Vagina (tissue), 2 donors: ENCODE results near the gene TMA7.

Experiments
- POLR2AphosphoS5 ChIP-seq, 2 donors: sonication (generic); formaldehyde crosslinking; IDR thresholded peaks; one replicate each; pipeline ENCODE4 v1.9.0; 2017; ENCODE audit warnings: antibody characterized with exemption in 2 of 2, mild to moderate bottlenecking in 2 of 2, low read depth in 1 of 2; ENCODE audit not compliant: insufficient read depth in 1 of 2
- TF ChIP-seq, protein P1 (sequence below), 3 experiments: fragments of 450-650 bp in 2 of 3; fragments of 200-600 bp in 1 of 3; sonication (generic) in 1 of 3; IDR thresholded peaks; one replicate each; pipeline ENCODE4 v1.5.1; 2017 to 2019; ENCODE audit warnings: antibody characterized with exemption in 3 of 3, mild to moderate bottlenecking in 2 of 3, moderate library complexity in 2 of 3

DNA sequence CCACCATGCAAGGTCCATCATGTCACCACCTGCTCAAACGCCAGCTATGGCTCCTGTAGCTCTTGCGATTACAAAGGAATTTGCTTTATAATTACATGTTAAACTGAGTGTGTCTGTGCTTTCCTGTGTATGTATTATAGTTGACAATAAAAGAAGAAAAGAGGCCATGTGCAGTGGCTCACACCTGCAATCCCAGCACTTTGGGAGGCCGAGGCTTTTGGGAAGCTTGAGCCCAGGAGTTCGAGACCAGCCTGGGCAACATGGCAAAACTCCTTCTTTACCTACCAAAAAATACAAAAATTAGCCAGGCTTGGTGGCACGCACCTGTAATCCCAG, 33.5 kb downstream of the TMA7 start:
- TF ChIP-seq POLR2AphosphoS5 (IDR thresholded peaks at IDR 0.05; ENCODE audit: insufficient read depth in 1 of 2, low read depth in 1 of 2): no peak
- TF ChIP-seq, protein P1, sequence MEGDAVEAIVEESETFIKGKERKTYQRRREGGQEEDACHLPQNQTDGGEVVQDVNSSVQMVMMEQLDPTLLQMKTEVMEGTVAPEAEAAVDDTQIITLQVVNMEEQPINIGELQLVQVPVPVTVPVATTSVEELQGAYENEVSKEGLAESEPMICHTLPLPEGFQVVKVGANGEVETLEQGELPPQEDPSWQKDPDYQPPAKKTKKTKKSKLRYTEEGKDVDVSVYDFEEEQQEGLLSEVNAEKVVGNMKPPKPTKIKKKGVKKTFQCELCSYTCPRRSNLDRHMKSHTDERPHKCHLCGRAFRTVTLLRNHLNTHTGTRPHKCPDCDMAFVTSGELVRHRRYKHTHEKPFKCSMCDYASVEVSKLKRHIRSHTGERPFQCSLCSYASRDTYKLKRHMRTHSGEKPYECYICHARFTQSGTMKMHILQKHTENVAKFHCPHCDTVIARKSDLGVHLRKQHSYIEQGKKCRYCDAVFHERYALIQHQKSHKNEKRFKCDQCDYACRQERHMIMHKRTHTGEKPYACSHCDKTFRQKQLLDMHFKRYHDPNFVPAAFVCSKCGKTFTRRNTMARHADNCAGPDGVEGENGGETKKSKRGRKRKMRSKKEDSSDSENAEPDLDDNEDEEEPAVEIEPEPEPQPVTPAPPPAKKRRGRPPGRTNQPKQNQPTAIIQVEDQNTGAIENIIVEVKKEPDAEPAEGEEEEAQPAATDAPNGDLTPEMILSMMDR (IDR thresholded peaks at IDR 0.05): no peak
